Stimulated activated CD4-positive, alpha-beta T cell treated with anti-CD3 and anti-CD28 coated beads, Interleukin-1b, Interleukin-23, amount 100 ng/mL, for 48 hours (primary cell): ENCODE data around the gene FAM78B.

Experiments used
- DNase-seq: peaks from one replicate; pipeline ENCODE4 v3.0.0-alpha.2; 2020

The FAM78B gene

DNA sequence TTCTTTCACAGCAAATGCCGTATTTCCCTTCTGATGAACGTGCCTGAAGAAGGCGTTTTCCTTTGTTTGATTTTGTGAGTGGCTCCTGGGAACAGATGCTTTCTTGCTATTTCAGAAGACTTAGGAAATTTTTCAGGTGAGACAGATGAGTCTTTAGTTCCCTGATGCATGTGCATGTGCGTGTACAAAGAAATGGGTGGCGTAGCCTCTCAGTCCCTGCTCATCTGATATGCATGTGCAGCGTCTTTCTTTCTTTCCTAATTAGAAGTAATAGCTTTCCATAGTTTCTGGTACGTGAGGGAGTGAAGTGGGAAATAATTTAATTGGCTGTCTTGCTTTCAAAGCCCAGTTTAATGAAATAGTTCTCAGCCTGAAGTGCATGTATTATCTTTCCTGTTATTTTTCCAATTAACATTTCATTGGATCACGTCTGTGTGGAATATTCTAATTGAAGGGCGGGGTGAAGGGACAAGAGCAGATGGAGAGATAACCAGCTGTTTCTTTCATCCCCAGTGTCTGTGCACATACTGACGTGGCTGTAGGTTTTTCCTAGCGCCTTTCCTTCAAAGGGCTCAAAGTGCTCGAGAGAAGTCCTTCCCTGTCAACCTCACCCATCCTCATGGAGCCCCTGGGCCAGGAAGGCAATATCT, 104.3 kb downstream of the FAM78B start:
- DNase-seq, result no peak

DNA sequence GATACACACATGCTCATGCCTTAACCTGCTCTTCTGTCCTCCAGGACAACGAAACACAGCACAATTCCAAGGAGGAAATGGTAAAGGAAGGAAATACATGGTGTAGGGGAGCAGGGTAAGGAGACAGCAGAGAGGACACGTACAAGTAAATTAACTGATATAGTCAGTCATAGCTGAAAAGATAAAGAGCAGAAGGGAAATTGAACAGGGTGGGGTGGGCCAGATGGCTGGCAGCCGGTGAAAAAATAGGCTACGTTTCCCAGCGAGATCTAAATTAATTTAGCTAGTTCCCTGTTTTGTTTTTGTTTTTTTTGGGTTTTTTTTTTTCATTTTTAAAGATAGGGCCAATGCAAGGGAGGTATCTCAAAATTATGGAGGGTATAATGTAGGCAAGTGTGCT, 109.2 kb downstream of the FAM78B start:
- DNase-seq, result no peak

DNA sequence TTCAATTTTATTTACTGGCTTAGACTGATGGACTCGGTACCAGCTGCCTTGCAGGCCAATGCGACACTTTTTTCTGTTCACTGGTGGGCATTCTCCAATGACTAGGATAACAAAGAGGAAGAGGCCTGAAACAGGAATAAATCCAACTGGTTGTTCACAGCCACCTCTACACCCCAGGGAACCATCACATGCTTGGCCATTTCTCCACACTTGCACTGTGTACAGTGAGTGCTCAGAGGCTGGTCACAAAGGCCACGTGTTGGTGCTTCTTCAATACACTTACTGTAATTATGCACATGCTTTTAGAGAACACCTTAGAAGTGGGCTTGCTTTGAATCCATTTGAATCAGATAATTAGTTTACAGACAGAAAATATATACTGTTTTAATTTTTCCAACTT, 113.4 kb downstream of the FAM78B start:
- no peak for DNase-seq

DNA sequence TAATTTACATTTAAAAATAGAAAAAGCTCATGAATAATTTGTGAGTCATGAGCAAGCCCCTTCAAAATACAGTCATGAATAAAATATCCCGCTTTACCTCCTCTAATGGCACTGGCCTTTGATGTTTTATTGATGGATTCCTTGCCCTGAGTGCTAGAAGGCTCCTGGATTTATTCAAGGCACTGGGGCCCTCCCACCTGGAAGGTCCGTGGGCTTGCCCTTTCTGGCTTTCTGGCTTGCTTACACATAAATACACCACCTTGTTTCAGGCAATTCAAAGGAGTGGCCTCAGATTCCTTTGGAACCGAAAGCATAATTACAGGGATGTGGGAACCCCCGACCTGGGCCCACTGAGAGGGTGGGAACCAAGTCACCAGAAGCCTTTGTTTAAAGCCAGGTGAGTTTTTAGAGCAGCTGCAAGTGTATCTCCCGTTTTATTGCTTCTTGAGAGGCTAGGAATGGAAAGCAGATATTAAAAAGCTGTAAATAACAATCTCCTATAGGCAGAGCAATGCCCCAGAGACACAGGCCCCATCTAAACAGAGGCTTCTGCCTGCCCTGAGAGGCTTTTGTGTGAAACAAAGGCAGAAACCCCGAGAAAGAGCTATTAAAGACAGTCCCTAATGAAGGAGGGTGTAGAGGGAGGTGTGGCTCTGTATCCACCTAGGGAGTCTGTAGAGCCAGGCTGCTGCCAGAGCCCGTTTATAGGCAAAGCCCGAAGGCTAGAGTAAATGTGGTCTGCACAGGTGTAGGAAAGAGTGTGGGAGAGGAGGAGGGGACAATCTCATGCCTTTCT, 126.4 kb downstream of the FAM78B start:
- DNase-seq, result no peak

DNA sequence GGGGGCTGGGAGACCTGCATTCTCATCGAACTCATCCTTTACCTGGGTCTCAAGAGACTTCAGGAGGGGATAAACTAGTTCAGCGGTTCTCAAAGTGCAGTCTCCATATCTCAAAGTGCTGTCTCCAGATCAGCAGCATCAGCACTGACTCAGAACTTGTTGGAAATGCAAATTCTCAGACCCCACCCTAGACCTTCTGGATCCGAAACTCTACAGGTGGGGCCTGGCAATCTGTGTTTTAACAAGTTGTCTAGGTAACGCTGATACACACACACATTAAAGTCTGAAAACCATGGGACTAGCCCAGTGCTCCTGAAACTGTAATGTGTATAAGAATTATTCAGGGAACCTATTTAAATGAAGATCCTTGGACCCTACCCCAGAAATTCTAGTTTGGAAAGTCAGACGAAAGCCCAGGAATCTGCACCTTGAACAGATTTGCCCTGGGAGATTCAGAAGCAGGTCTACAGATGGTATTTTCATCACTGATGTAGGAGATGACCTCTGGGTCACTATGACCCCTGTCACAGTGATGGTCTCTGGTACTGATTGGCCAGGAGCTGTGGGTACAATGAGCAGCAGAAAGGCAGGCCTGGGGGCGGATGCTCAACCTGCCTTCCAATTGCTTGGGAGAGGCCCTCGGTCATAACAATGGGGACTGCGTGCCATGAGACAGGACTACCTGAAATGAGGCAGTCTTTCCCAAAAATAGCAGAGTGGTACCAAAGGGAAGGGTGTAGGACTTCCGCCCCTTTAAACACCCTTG, 127.2 kb downstream of the FAM78B start:
- no peak for DNase-seq

DNA sequence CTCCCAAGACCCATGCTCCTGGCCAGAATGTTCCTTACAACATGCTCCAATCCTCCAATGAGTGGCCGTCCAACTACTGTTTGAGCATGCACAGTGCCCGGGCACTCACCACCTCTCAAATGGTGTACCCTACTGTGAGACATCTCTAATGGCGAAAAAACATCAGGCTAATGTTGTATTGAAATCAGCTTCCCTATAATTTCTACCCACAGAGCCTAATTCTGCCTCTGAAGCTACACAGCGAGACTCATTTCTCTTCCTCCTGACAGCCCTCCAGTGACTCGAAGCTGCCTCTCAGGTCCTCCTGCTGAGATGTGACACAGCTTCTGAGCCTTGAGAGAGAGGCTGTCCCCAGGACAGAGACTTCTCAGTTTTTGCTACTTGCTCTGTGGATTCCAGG, 130.7 kb downstream of the FAM78B start:
- no peak for DNase-seq

DNA sequence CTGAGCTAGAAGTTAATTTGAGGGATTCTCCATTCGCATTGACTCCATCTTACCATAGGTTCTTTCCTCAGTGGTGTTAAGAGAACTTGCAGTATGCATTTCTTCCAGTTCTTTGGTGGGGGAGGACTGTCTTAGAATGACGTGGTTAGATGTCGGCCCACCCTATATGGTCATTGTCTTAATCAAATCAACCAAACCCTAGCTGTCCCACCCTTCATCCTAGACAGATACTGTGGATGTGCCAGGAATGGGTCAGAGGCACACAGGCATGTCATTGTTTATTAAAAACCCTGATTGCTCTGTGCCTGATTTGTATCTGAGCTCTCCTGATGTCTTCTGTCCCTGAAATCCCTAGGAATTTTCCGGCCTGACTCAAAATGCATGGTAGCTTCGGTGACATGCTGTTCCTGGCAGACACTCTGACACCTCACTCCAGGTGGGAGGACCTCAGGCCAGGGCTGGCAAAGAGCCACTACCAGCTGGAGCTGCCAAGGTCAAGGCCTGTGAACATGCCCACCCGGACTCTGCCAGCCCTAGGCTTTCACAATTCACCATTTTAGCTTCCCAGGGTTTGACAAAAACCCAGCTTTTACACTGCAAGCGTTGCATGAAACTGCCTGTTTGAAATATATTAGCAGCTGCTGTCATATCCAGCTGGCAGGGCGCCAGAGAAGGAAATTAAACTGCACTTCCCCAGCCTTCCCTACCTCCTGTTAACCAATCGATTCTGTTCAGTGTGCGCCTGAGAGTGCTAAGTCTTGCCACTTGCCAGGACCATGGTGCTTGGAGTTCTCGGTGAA, 134.0 kb downstream of the FAM78B start:
- no peak for DNase-seq

DNA sequence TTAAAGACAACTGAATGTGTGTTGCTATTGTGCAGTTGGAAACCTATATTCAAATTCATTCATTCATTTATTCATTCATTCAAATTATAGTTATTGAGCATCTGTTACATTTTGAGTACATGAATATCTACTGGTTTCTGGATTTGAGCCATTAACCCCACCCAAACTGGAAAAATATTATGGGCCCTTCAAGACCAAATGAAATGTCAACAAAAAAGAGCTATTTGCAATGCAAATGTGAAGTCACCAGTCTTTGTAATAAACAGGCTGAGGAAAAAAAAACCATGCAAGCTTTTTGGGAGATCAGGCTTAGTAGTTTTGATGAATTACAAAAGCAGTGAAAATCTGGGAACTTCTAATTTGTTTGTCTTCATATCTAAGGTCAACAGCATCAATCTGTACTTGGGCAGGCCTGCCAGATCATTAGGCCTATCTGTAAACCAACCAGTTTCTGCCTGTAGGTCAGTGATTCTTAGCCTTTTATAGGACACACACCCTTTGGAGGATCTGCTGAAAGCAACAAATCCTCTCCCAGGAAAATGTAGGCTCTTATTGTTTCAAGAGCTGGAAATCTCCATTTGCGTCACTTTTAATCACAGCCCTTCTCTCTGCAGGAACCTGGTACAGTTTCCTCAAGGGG, 134.7 kb downstream of the FAM78B start:
- no peak for DNase-seq

DNA sequence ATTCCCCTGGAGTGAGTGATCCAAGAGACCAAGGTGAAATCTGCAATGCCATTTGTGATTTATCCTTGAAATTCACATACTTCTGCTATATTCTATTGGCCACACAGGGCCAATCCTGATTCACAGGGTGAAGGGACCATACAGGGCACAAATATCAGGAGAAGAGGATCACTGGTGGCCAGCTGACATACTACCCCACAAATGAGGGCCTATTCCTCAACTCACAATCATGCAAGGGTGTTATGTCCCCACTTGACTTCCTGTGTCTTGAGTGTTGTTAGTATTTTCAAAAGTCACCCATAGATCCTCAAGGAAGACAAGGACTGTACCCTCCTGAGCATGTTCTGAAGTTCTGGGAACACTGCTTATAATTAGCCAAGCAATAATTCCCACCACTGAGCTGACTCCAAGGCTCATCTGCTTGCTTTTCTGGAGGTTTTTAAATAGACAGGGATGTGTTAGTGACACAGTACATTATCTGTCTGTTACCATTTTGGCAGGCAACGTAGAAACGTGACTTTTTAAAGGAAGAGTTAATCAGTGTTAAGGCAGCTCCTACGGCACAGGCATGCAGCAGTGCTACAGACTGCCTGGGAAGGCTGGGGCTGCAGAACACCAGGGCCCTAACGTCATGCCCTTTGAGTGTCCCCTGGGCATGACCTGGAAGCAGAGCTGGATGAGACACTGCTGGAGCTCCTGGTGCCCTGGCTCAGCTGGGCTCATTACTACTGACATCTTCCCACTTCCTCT, 137.4 kb downstream of the FAM78B start:
- no peak for DNase-seq

DNA sequence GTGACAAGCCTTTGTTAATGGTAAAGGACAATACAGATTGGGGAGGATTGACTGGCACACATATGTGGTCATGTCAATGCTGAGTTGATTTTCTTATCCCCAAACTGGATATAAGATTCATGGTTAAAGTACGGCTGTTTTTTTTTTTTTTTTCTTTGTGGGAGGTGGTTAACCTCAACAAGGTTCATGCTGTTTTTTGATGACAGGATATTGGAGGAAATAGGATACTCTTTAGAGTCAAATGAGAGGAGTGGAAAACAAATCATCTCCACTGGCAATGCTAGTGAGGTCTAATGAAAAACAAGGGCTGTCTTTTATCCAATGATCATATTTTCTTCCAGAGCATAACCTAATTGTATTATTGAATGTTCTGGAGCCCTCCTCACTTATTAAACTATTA, 140.2 kb downstream of the FAM78B start:
- DNase-seq, result no peak

DNA sequence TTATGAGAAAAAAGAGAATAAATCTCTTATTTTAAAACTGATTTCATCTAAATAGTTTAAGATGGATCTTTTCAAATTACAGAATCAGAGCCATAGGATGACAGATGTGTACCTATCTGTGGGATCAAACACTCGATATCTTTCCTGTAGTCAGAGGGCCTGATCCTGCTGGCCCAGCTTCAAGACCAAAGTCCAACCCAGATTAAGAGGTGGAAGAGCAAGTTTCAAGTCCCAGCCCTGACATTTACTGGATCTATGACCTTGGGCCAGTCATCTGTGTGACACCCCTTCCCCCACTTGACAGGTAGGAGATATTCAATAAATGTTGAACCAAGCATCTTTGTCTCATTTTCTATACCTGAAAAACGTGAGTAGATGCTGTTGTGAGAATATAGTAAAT, 140.7 kb downstream of the FAM78B start:
- DNase-seq, result no peak

DNA sequence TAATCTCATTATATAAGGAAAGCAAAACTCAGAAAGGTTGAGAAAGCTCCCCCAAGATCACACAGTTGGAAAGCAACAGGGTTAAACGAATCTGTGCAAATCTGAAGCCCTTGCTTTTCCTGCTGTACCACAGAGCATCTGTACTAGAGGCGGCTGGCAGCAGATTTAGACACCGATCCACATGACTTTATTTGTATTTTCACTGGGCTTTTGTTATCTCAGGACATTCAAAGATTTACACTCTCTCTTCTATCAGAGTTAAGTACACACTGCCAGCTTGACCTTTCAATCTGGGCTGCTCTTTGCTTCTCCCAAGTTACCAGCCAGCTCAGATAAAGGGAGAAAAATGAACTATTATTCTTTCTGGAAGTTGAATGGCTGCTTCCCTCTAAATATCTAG, 146.6 kb downstream of the FAM78B start:
- DNase-seq, result no peak
